Transverse colon (tissue), 4 donors: ENCODE data around the gene MPHOSPH9. TPM values are rescaled to one million over a fixed set of nuclear protein-coding genes. Genes with fewer than 3 reads are reported as not detected.
A peak's percentile ranks its signal among the peaks of the same experiment; 100 is the strongest.

ENCODE experiments used
- DNase-seq: peaks from one replicate; pipeline ENCODE4 v3.0.0-alpha.2; 2019
- H3K27ac ChIP-seq, 4 donors: fragments of 200-600 bp; sonication (generic); 2 replicates each; pipeline ENCODE4 v1.5.1; 2016 to 2018; ENCODE audit warnings: inconsistent platforms in 4 of 4
- H3K27me3 ChIP-seq: fragments of 200-600 bp; sonication (generic); 2 replicates; pipeline ENCODE4 v1.5.1; 2017; ENCODE audit warnings: inconsistent platforms
- H3K36me3 ChIP-seq, 4 donors: fragments of 200-600 bp; sonication (generic); 2 replicates each; pipeline ENCODE4 v1.5.1; 2017 to 2019; ENCODE audit warnings: inconsistent platforms in 4 of 4
- H3K4me1 ChIP-seq, 4 donors: fragments of 200-600 bp; sonication (generic); 2 replicates each; pipeline ENCODE4 v1.5.1; 2017 to 2020; ENCODE audit warnings: inconsistent platforms in 4 of 4
- H3K4me3 ChIP-seq, 4 donors: fragments of 200-600 bp; sonication (generic); 1 replicate in 1 of 4; 2 replicates in 3 of 4; pipeline versions ENCODE4 v1.5.1 to v1.6.1; 2017 to 2019; ENCODE audit warnings: inconsistent platforms in 4 of 4
- H3K9me3 ChIP-seq, 2 donors: fragments of 200-600 bp; sonication (generic); 2 replicates each; pipeline ENCODE4 v1.5.1; 2017 to 2019; ENCODE audit warnings: inconsistent platforms in 2 of 2
- CTCF ChIP-seq, 5 experiments: fragments of 200-600 bp in 3 of 5; fragments of 450-650 bp in 2 of 5; sonication (generic) in 3 of 5; IDR thresholded peaks; 1 replicate in 2 of 5; 2 replicates in 3 of 5; pipeline ENCODE4 v1.5.1; 2016 to 2017; ENCODE audit warnings: antibody characterized with exemption in 5 of 5, inconsistent platforms in 3 of 5, mild to moderate bottlenecking in 2 of 5, moderate library complexity in 1 of 5
- EP300 ChIP-seq: sonication (generic); formaldehyde crosslinking; IDR thresholded peaks from one replicate; pipeline ENCODE4 v1.6.1; 2017; ENCODE audit warnings: antibody characterized with exemption, low read depth
- POLR2A ChIP-seq: fragments of 450-650 bp; IDR thresholded peaks from one replicate; pipeline ENCODE4 v1.6.1; 2016; ENCODE audit warnings: antibody characterized with exemption, mild to moderate bottlenecking, moderate library complexity
- POLR2AphosphoS5 ChIP-seq, 3 donors: sonication (generic); formaldehyde crosslinking; IDR thresholded peaks; one replicate each; pipeline ENCODE4 v1.6.1; 2016; ENCODE audit warnings: antibody characterized with exemption in 3 of 3
- WGBS, 2 donors: methylation state at CpG; one replicate each; pipeline ENCODE4 v1.1.5; 2018; ENCODE audit warnings: low coverage in 1 of 2; 5-methylcytosine and 5-hydroxymethylcytosine counted together
- in situ Hi-C, 4 donors: fragments of 200-750 bp; cut with MboI; loops; one replicate each; pipeline versions ENCODE4 v1.15.0 to v1.15.1; 2017; ENCODE audit warnings: low sequenced_read_pairs in 3 of 4, low pct_ligation_motif_present in 1 of 4, low pct_unique_long_range_greater_than_20kb in 1 of 4
- intact Hi-C: fragments of 100-400 bp; cut with DNase I; formaldehyde crosslinking; loops from one replicate; pipeline ENCODE4 v1.15.1; 2023; ENCODE audit warnings: low total_unique reads
- total RNA-seq, 4 donors: library from RNA; depleted of rRNA; stranded (reverse); fragments of >200 nt; gene quantifications; one replicate each; pipeline ENCODE4 v1.1.0, GENCODE V29; 2016

The MPHOSPH9 gene
- total RNA-seq, 4 donors from 2014 or later = 15.6 to 90.9 (median 40.7) TPM

DNA sequence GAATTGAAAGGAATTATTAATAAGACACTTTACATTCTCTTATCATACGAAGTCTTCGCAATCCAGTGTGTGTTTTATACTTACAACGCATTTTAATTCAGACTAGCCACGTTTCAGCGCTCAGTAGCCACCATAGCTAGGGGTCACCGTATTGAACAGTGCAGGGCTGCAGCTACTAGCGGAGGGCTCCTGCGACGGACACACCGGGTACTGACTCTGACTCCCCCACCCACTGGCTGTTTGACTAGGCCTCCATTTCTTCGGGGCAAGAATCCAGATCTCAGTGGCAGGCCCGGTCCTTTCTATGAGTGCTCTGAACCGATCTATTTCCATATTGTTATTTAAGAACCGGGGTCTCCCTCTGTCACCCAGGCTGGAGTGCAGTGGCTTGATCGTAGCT lies 40.2 kb upstream of the MPHOSPH9 start:
- Histone ChIP-seq H3K4me1 (peaks cover 3 to 30% (median 30%) of the 10 kb centered on the region in 4 donors), H3K27ac (no peak overlapping the region), H3K27me3 (no peaks in the 10 kb centered on the region), H3K9me3 (no peaks in the 10 kb centered on the region), H3K4me3 (no peak overlapping the region), H3K36me3 (no peaks in the 10 kb centered on the region)
- DNase-seq = no peak
- TF ChIP-seq POLR2A = no peak
- TF ChIP-seq POLR2AphosphoS5 (IDR thresholded peaks at IDR 0.05) = no peak
- TF ChIP-seq EP300 = no peak
- no peak for TF ChIP-seq CTCF (IDR thresholded peaks at IDR 0.05)
- in situ Hi-C loops (no loop called here), intact Hi-C loops (no loop called here)
- WGBS, 2 donors = 87 to 95% methylated on average over 4 to 15 of the region's 15 CpGs

GRCh38 chr12:123271001-123271668 lies 38.2 kb upstream of the MPHOSPH9 start:
- intact Hi-C loops = no loop called here
- WGBS, 2 donors = 1% methylated on average over 74 of the region's 108 CpGs; no CpG with 5 or more reads in 1 of the 2 donors
- TF ChIP-seq CTCF (IDR thresholded peaks at IDR 0.05) = peak in 3 of 5 experiments; percentile 30 to 56 (median 50)
- no peak for TF ChIP-seq POLR2AphosphoS5 (IDR thresholded peaks at IDR 0.05)
- Histone ChIP-seq H3K27me3 (no peaks in the 10 kb centered on the region), H3K9me3 (no peaks in the 10 kb centered on the region), H3K27ac (peak overlapping the region; percentile 75 to 87 (median 80)), H3K36me3 (no peaks in the 10 kb centered on the region), H3K4me3 (peak overlapping the region; percentile 66 to 96 (median 73)), H3K4me1 (peaks cover 3 to 31% (median 30%) of the 10 kb centered on the region in 4 donors)
- in situ Hi-C loops = no loop called here
- peak; percentile 81 for DNase-seq

GRCh38 chr12:123270214-123271000 lies 37.5 kb upstream of the MPHOSPH9 start:
- in situ Hi-C loops (no loop called here), intact Hi-C loops (no loop called here)
- TF ChIP-seq EP300 = no peak
- TF ChIP-seq POLR2A = no peak
- TF ChIP-seq CTCF (IDR thresholded peaks at IDR 0.05) = no peak
- TF ChIP-seq POLR2AphosphoS5 (IDR thresholded peaks at IDR 0.05) = no peak
- Histone ChIP-seq H3K27me3 (no peaks in the 10 kb centered on the region), H3K9me3 (no peaks in the 10 kb centered on the region), H3K36me3 (no peaks in the 10 kb centered on the region), H3K27ac (peak overlapping the region; percentile 75 to 87 (median 80)), H3K4me3 (peak overlapping the region; percentile 66 to 96 (median 73)), H3K4me1 (peaks cover 3 to 31% (median 30%) of the 10 kb centered on the region in 4 donors)
- peak; percentile 36 for DNase-seq
- 0% methylated on average over 3 to 32 of the region's 51 CpGs for WGBS, 2 donors

DNA sequence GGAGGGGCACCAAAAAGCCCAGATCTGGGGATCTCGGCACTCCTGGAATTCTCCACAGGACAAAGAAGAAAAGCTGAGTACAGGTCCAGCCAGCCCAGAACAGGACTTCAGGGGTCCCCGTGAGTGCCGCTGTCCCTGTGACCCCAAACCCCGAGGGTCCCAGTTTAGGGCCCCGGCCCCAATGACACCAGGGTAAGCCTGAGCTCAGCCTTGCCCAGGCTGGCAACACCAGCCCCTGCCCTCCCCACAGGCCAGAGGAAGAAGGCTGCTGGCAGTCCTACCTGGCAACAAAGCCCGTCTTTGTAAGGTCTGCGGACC lies 36.9 kb upstream of the MPHOSPH9 start:
- no peak for TF ChIP-seq POLR2A
- no peak for TF ChIP-seq EP300
- no peak for TF ChIP-seq POLR2AphosphoS5 (IDR thresholded peaks at IDR 0.05)
- no peak for TF ChIP-seq CTCF (IDR thresholded peaks at IDR 0.05)
- peaks cover 3 to 31% (median 30%) of the 10 kb centered on the region in 4 donors for H3K4me1 ChIP-seq
- H3K9me3 ChIP-seq = no peaks in the 10 kb centered on the region
- no peak for DNase-seq
- in situ Hi-C loops = loop anchor here in 1 of 4 donors (10.0 kb wide), 1 partner anchor 95 kb away; the partner anchor contains the start of gene SBNO1
- peak overlapping the region; percentile 66 to 96 (median 73) for H3K4me3 ChIP-seq
- peaks cover 0 to under 1% (median 0%) of the 10 kb centered on the region in 4 donors for H3K36me3 ChIP-seq
- no peaks in the 10 kb centered on the region for H3K27me3 ChIP-seq
- 0% methylated on average over 7 of the region's 7 CpGs; no CpG with 5 or more reads in 1 of the 2 donors for WGBS, 2 donors
- peak overlapping the region; percentile 75 to 87 (median 80) for H3K27ac ChIP-seq
- intact Hi-C loops = no loop called here
